ENCODE results near the gene RFC4.

The RFC4 gene

GRCh38 chr3:186757686-186758220 lies 48.5 kb downstream of the RFC4 start:
- TF ChIP-seq, protein P1, sequence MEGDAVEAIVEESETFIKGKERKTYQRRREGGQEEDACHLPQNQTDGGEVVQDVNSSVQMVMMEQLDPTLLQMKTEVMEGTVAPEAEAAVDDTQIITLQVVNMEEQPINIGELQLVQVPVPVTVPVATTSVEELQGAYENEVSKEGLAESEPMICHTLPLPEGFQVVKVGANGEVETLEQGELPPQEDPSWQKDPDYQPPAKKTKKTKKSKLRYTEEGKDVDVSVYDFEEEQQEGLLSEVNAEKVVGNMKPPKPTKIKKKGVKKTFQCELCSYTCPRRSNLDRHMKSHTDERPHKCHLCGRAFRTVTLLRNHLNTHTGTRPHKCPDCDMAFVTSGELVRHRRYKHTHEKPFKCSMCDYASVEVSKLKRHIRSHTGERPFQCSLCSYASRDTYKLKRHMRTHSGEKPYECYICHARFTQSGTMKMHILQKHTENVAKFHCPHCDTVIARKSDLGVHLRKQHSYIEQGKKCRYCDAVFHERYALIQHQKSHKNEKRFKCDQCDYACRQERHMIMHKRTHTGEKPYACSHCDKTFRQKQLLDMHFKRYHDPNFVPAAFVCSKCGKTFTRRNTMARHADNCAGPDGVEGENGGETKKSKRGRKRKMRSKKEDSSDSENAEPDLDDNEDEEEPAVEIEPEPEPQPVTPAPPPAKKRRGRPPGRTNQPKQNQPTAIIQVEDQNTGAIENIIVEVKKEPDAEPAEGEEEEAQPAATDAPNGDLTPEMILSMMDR (IDR thresholded peaks at IDR 0.05; ENCODE audit: low read depth, low read length, missing control alignments): no peak
- no peak for DNase-seq (ENCODE audit: low read depth)

GRCh38 chr3:186757214-186757613 lies 49.1 kb downstream of the RFC4 start:
- TF ChIP-seq, protein P1 (IDR thresholded peaks at IDR 0.05; ENCODE audit: low read depth, low read length, missing control alignments): no peak
- no peak overlapping the region for H3K4me3 ChIP-seq (ENCODE audit: low read depth, low read length)
- no peak for DNase-seq (ENCODE audit: low read depth)

More at GRCh38 chr3:186757686-186758220, 48.5 kb downstream of the RFC4 start:
- no peak overlapping the region for H3K4me3 ChIP-seq (ENCODE audit: low read depth, low read length)

DNA sequence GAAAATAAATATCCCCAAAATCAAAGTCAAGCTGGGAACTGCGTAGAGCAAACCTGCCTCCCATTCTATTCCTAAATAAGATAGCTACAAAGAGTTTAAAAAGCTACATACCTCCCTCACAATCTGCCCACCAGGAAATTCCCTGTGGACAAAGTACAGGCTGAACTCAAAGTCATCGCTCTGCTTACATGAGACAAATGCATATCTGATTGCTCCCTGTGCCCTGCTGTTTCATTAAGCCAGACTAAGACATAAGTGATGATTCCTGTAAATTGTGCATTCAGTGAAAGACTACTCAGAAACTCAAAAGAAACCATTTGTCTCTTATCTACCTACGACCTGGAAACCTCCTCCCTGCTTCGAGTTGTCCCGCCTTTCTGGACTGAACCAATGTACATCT lies 51.4 kb downstream of the RFC4 start:
- H3K4me3 ChIP-seq (ENCODE audit: low read depth, low read length): no peak overlapping the region

DNA sequence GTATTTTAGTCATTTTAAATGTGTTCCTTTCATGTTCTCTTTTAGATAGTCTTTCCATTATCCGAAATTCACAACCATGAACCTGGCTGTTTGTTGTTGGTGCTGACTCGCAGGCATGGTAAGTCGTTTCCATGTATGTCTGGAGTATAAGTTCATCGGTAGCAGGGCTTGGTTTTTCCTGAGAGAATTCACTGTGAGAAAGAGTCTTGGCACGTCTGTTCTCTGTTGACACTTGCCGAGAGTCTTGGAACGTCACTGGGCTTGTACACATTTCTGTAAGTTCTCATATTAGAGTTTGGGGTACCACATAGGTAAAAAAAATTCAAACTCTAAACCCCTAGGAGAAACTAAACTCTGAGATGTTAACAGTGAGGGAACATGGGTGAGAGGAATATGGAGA lies 52.3 kb downstream of the RFC4 start:
- TF ChIP-seq, protein P1 (IDR thresholded peaks at IDR 0.05; ENCODE audit: low read depth, low read length, missing control alignments): no peak
- no peak overlapping the region for H3K4me3 ChIP-seq (ENCODE audit: low read depth, low read length)
- DNase-seq (ENCODE audit: low read depth): no peak

More for the DNA sequence above, 51.4 kb downstream of the RFC4 start:
- no peak for DNase-seq (ENCODE audit: low read depth)
- TF ChIP-seq, protein P1 (IDR thresholded peaks at IDR 0.05; ENCODE audit: low read depth, low read length, missing control alignments): no peak

DNA sequence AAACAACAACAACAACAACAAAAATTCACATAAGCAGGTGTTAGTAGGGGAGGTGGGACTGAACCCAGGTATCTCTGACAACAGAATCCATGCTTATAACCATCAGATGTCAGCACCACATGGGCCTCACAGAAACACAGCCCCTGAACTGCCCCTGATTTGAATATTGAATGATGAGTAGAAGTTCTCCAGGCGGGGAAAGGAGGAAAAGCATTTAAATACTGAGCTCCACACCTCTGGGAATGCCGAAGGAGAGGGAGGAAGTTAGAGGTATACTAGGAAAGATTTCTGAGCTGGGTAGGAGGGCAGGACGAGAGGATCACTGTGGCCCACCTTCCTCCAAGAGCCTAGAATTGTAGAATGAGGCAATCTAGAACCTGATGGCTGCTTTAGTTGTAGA lies 54.8 kb downstream of the RFC4 start:
- DNase-seq (ENCODE audit: low read depth): no peak
- TF ChIP-seq, protein P1 (IDR thresholded peaks at IDR 0.05; ENCODE audit: low read depth, low read length, missing control alignments): no peak
- no peak overlapping the region for H3K4me3 ChIP-seq (ENCODE audit: low read depth, low read length)

GRCh38 chr3:186750316-186750715 lies 56.0 kb downstream of the RFC4 start:
- no peak for DNase-seq (ENCODE audit: low read depth)
- H3K4me3 ChIP-seq (ENCODE audit: low read depth, low read length): no peak overlapping the region
- TF ChIP-seq, protein P1 (IDR thresholded peaks at IDR 0.05; ENCODE audit: low read depth, low read length, missing control alignments): no peak

GRCh38 chr3:186746008-186746407 lies 60.3 kb downstream of the RFC4 start:
- no peak overlapping the region for H3K4me3 ChIP-seq (ENCODE audit: low read depth, low read length)
- TF ChIP-seq, protein P1 (IDR thresholded peaks at IDR 0.05; ENCODE audit: low read depth, low read length, missing control alignments): no peak
- peak; percentile 4 for DNase-seq (ENCODE audit: low read depth)

Data from GM12864 (cell line).